ENCODE data around the gene TPSG1. TPM values are rescaled to one million over a fixed set of nuclear protein-coding genes. Genes with fewer than 3 reads are reported as not detected.
"Not testable (repeated sequence)": the region's sequence is repeated elsewhere in the genome, so short reads cannot be mapped to it uniquely, and the experiment has no call there.

The TPSG1 gene
- total RNA-seq, 2 experiments from 2014 or later = not detected

- H3K4me1 Mint-ChIP-seq (ENCODE audit: low read depth); H3K9me3 Mint-ChIP-seq; POLR2A ChIA-PET; intact Hi-C loops (cut with micrococcal nuclease); DNase-seq; H3K36me3 Mint-ChIP-seq; CTCF ChIA-PET; H3K4me3 Mint-ChIP-seq; H3K27me3 Mint-ChIP-seq; H3K27ac Mint-ChIP-seq: not testable (repeated sequence)
Measured at GRCh38 chr16:1190789-1191188, 34.3 kb downstream of the TPSG1 start.

GRCh38 chr16:1189455-1189854, 35.6 kb downstream of the TPSG1 start:
- H3K27me3 Mint-ChIP-seq = no peaks in the 10 kb centered on the region
- CTCF ChIA-PET = no interaction called here
- H3K4me1 Mint-ChIP-seq (ENCODE audit: low read depth) = no peaks in the 10 kb centered on the region
- intact Hi-C loops (cut with micrococcal nuclease) = no loop called here
- no peak overlapping the region for H3K4me3 Mint-ChIP-seq
- POLR2A ChIA-PET = no interaction called here
- H3K36me3 Mint-ChIP-seq = no peaks in the 10 kb centered on the region
- DNase-seq = no peak
- no peak overlapping the region for H3K27ac Mint-ChIP-seq
- no peaks in the 10 kb centered on the region for H3K9me3 Mint-ChIP-seq

- no peaks in the 10 kb centered on the region for H3K4me1 Mint-ChIP-seq (ENCODE audit: low read depth)
Measured at GRCh38 chr16:1188432-1189189, 36.5 kb downstream of the TPSG1 start.

GRCh38 chr16:1185460-1186207, 39.4 kb downstream of the TPSG1 start:
- H3K4me1 Mint-ChIP-seq (ENCODE audit: low read depth); H3K9me3 Mint-ChIP-seq; H3K4me3 Mint-ChIP-seq; H3K27me3 Mint-ChIP-seq; intact Hi-C loops (cut with micrococcal nuclease); H3K36me3 Mint-ChIP-seq; POLR2A ChIA-PET; CTCF ChIA-PET; H3K27ac Mint-ChIP-seq; DNase-seq: not testable (repeated sequence)

More at GRCh38 chr16:1188432-1189189, 36.5 kb downstream of the TPSG1 start:
- Mint-ChIP-seq H3K27me3 (no peaks in the 10 kb centered on the region), H3K9me3 (no peaks in the 10 kb centered on the region), H3K36me3 (no peaks in the 10 kb centered on the region), H3K4me3 (no peak overlapping the region), H3K27ac (no peak overlapping the region)
- intact Hi-C loops (cut with micrococcal nuclease) = no loop called here
- POLR2A ChIA-PET = no interaction called here
- CTCF ChIA-PET = no interaction called here
- DNase-seq = peak; percentile 54

GRCh38 chr16:1184980-1185379, 40.1 kb downstream of the TPSG1 start:
- Mint-ChIP-seq H3K27me3 (peaks cover 3% of the 10 kb centered on the region), H3K4me3 (no peak overlapping the region), H3K27ac (no peak overlapping the region), H3K36me3 (no peaks in the 10 kb centered on the region), H3K4me1 (ENCODE audit: low read depth) (no peaks in the 10 kb centered on the region), H3K9me3 (no peaks in the 10 kb centered on the region)
- DNase-seq = no peak
- CTCF ChIA-PET = no interaction called here
- intact Hi-C loops (cut with micrococcal nuclease) = no loop called here
- POLR2A ChIA-PET = no interaction called here

DNA sequence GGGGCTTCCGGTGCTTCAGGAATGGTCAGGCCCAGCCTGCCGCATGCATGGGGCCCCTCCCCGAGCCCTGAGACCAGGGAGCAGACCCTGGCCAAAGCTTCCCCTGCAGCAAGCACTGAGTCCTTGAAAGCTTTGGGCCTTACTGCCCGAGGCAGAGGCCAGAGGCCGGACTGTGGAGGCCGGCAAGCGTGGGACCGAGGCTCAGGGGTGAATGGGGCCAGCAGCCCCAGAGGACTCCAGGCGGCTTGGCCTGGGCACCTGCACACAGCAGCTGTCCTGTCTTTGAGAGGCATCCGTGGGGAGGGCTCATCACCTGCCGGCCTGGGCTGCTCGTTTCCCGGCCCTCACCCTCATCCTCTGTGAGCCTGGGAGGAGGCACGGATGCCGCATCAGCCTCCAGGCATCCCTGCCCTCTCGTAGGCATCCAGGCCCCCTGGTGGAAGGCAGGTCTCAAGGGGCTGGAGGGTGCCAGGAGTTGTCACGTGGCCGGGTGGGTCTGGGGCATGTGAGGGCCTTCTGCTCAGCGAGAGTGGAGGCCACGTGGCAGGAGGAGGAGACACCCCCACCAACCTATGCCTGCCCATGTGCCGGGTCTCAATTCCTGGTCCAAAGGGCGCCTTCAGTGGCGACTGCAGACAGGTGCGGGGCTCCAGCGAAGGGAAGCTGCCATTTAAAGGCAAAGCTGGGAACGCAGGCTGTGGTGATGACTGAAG, 40.8 kb downstream of the TPSG1 start:
- POLR2A ChIA-PET = no interaction called here
- Mint-ChIP-seq H3K36me3 (no peaks in the 10 kb centered on the region), H3K9me3 (no peaks in the 10 kb centered on the region), H3K27me3 (peaks cover 3% of the 10 kb centered on the region), H3K4me1 (ENCODE audit: low read depth) (no peaks in the 10 kb centered on the region), H3K4me3 (no peak overlapping the region), H3K27ac (no peak overlapping the region)
- intact Hi-C loops (cut with micrococcal nuclease) = no loop called here
- CTCF ChIA-PET = interaction anchor here (0.5 kb wide), 1 partner anchor 474 kb away, joined by 3 read pairs; no protein-coding TSS in a partner anchor
- DNase-seq = no peak

GRCh38 chr16:1182950-1183907, 41.8 kb downstream of the TPSG1 start:
- Mint-ChIP-seq H3K36me3 (no peaks in the 10 kb centered on the region), H3K9me3 (no peaks in the 10 kb centered on the region), H3K4me3 (no peak overlapping the region), H3K4me1 (ENCODE audit: low read depth) (no peaks in the 10 kb centered on the region), H3K27me3 (peaks cover 3% of the 10 kb centered on the region), H3K27ac (no peak overlapping the region)
- no peak for DNase-seq
- intact Hi-C loops (cut with micrococcal nuclease) = no loop called here
- POLR2A ChIA-PET = no interaction called here
- CTCF ChIA-PET = no interaction called here

- POLR2A ChIA-PET = no interaction called here
- Mint-ChIP-seq H3K36me3 (no peaks in the 10 kb centered on the region), H3K27me3 (peaks cover 3% of the 10 kb centered on the region), H3K27ac (no peak overlapping the region), H3K4me3 (no peak overlapping the region), H3K9me3 (no peaks in the 10 kb centered on the region), H3K4me1 (ENCODE audit: low read depth) (no peaks in the 10 kb centered on the region)
- CTCF ChIA-PET = no interaction called here
- DNase-seq = no peak
- intact Hi-C loops (cut with micrococcal nuclease) = no loop called here
Measured at GRCh38 chr16:1182316-1182671, 42.8 kb downstream of the TPSG1 start.

GRCh38 chr16:1181404-1182315, 43.4 kb downstream of the TPSG1 start:
- H3K36me3 Mint-ChIP-seq = no peaks in the 10 kb centered on the region
- peaks cover 3% of the 10 kb centered on the region for H3K27me3 Mint-ChIP-seq
- intact Hi-C loops (cut with micrococcal nuclease) = no loop called here
- H3K9me3 Mint-ChIP-seq = no peaks in the 10 kb centered on the region
- no peak overlapping the region for H3K27ac Mint-ChIP-seq
- H3K4me3 Mint-ChIP-seq = no peak overlapping the region
- ChIA-PET CTCF (no interaction called here), POLR2A (no interaction called here)
- DNase-seq = no peak
- no peaks in the 10 kb centered on the region for H3K4me1 Mint-ChIP-seq (ENCODE audit: low read depth)

GRCh38 chr16:1180549-1181403, 44.3 kb downstream of the TPSG1 start:
- Mint-ChIP-seq H3K36me3 (no peaks in the 10 kb centered on the region), H3K27me3 (peaks cover 3% of the 10 kb centered on the region), H3K27ac (no peak overlapping the region), H3K9me3 (no peaks in the 10 kb centered on the region), H3K4me1 (ENCODE audit: low read depth) (no peaks in the 10 kb centered on the region), H3K4me3 (no peak overlapping the region)
- intact Hi-C loops (cut with micrococcal nuclease) = no loop called here
- ChIA-PET CTCF (no interaction called here), POLR2A (no interaction called here)
- DNase-seq = no peak
